Measurements from ENCODE around the gene KIF26B.

The KIF26B gene

DNA sequence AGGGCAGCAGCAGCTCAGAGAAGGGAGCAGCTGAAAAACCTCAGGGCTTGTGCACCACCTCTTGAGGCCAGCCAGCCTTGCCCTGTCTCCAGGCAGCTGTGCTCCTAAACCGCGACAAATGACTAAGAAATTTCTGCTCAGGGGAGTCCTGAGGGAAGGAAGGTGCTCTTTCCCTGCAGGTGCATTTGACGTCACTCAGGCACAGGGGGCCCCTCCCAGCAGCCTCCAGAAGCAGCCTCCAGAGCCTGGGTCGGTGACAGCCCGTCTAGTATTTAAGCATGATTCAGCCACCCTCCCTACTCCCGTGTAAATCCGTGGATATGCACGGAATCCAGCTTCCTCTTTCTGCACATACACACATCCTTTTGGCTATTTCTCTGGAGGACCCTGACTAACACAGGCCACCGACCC, 560.5 kb downstream of the KIF26B start:
- no peak overlapping the region for H3K27ac ChIP-seq
- H3K27me3 ChIP-seq (ENCODE audit: insufficient read depth, low read depth, severe bottlenecking) = peaks cover 3% of the 10 kb centered on the region
- H3K36me3 ChIP-seq = no peaks in the 10 kb centered on the region
- H3K4me3 ChIP-seq (ENCODE audit: low read depth, low read length) = no peak overlapping the region
- DNase-seq = no peak
- H3K9me3 ChIP-seq (ENCODE audit: severe bottlenecking) = no peaks in the 10 kb centered on the region
- TF ChIP-seq CTCF (IDR thresholded peaks at IDR 0.05; ENCODE audit: low read depth, low read length) = no peak

GRCh38 chr1:245715970-245716369, 561.2 kb downstream of the KIF26B start:
- Histone ChIP-seq H3K36me3 (no peaks in the 10 kb centered on the region), H3K27me3 (ENCODE audit: insufficient read depth, low read depth, severe bottlenecking) (peaks cover 3% of the 10 kb centered on the region), H3K9me3 (ENCODE audit: severe bottlenecking) (no peaks in the 10 kb centered on the region), H3K27ac (no peak overlapping the region), H3K4me3 (ENCODE audit: low read depth, low read length) (no peak overlapping the region)
- no peak for TF ChIP-seq CTCF (IDR thresholded peaks at IDR 0.05; ENCODE audit: low read depth, low read length)
- DNase-seq = no peak

DNA sequence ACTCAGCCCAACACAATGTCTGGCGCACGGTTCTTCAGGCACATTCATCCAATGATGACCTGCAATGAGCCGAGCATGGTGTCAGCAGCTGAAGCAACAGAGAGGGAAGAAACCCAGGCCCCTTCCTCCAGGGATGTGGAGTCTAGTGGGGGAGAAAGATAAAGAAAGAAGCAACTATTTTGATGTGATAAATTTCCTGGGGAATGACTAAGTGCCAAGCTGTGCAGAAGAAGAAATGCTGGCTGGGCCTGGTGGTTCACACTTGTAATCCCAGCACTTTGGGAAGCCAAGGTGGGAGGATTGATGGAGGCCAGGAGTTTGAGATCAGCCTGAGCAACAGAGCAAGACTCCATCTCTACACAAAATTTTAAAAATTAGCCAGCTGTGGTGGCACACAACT, 561.8 kb downstream of the KIF26B start:
- Histone ChIP-seq H3K36me3 (no peaks in the 10 kb centered on the region), H3K27me3 (ENCODE audit: insufficient read depth, low read depth, severe bottlenecking) (peaks cover 3% of the 10 kb centered on the region), H3K4me3 (ENCODE audit: low read depth, low read length) (no peak overlapping the region), H3K9me3 (ENCODE audit: severe bottlenecking) (no peaks in the 10 kb centered on the region), H3K27ac (no peak overlapping the region)
- no peak for DNase-seq
- no peak for TF ChIP-seq CTCF (IDR thresholded peaks at IDR 0.05; ENCODE audit: low read depth, low read length)

DNA sequence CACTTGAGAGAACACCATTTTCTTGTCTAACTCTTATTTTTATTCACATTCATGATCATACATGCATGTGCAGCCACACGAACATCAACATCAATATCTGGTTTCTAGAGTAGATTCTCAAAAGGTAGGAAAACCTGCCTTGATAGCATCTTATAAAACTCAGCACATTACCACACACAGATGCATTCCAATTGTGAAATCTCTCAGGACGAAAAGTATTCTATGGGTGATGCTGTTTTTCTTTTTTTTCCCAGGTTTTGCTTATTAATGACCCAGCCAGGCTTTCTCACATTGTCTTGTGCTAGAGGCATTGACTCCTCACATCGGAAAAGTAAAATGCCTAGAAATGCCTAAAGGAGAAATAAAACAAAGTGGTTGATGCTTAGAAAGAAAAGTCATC, 562.8 kb downstream of the KIF26B start:
- H3K9me3 ChIP-seq (ENCODE audit: severe bottlenecking) = no peaks in the 10 kb centered on the region
- no peaks in the 10 kb centered on the region for H3K36me3 ChIP-seq
- peaks cover 6% of the 10 kb centered on the region for H3K27me3 ChIP-seq (ENCODE audit: insufficient read depth, low read depth, severe bottlenecking)
- DNase-seq = no peak
- TF ChIP-seq CTCF (IDR thresholded peaks at IDR 0.05; ENCODE audit: low read depth, low read length) = no peak
- H3K27ac ChIP-seq = no peak overlapping the region
- H3K4me3 ChIP-seq (ENCODE audit: low read depth, low read length) = no peak overlapping the region

DNA sequence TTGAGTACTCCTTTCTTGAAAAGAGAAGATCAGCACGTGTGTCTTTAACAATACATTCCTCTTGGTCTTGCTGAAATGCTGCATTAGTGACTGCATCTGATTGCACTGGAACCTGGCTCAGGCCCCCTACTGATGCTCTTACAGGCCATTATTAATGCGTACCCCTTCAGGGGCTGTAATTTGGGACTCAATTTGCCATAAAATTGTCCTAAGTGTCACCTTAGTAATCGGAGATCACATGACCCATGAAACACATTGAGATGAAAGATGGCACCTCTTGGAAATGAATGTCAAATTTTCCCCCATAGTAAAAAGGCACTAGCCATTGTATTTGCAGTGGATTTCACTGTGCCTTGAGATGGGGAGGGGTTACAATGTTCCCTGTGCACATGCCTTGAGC, 563.3 kb downstream of the KIF26B start:
- Histone ChIP-seq H3K27me3 (ENCODE audit: insufficient read depth, low read depth, severe bottlenecking) (peaks cover 6% of the 10 kb centered on the region), H3K27ac (no peak overlapping the region), H3K4me3 (ENCODE audit: low read depth, low read length) (no peak overlapping the region), H3K36me3 (no peaks in the 10 kb centered on the region), H3K9me3 (ENCODE audit: severe bottlenecking) (no peaks in the 10 kb centered on the region)
- no peak for DNase-seq
- TF ChIP-seq CTCF (IDR thresholded peaks at IDR 0.05; ENCODE audit: low read depth, low read length) = no peak

GRCh38 chr1:245718951-245719350, 564.2 kb downstream of the KIF26B start:
- Histone ChIP-seq H3K27ac (no peak overlapping the region), H3K27me3 (ENCODE audit: insufficient read depth, low read depth, severe bottlenecking) (peaks cover 6% of the 10 kb centered on the region), H3K4me3 (ENCODE audit: low read depth, low read length) (no peak overlapping the region), H3K9me3 (ENCODE audit: severe bottlenecking) (no peaks in the 10 kb centered on the region), H3K36me3 (no peaks in the 10 kb centered on the region)
- no peak for DNase-seq
- no peak for TF ChIP-seq CTCF (IDR thresholded peaks at IDR 0.05; ENCODE audit: low read depth, low read length)

Data from WERI-Rb-1 (cell line).